Endothelial cell of umbilical vein (primary cell): ENCODE results near the gene IL4I1.

ENCODE experiments used
- CTCF ChIP-seq, 2 donors: IDR thresholded peaks; 1 replicate in 1 of 2; 2 replicates in 1 of 2; pipeline ENCODE4 v1.5.1; 2011; ENCODE audit warnings: low read length in 2 of 2, mild to moderate bottlenecking in 2 of 2, moderate library complexity in 2 of 2, control low read depth in 1 of 2, inconsistent platforms in 1 of 2, low read depth in 1 of 2; ENCODE audit not compliant: insufficient read depth in 1 of 2; ENCODE audit errors: extremely low read depth in 1 of 2
- EZH2 ChIP-seq: IDR thresholded peaks from 2 replicates; pipeline ENCODE4 v1.6.1; 2012; ENCODE audit warnings: borderline replicate concordance, low read depth, mild to moderate bottlenecking, moderate library complexity, low read length, inconsistent platforms; ENCODE audit not compliant: severe bottlenecking
- POLR2A ChIP-seq: IDR thresholded peaks from 2 replicates; pipeline ENCODE4 v1.6.1; 2012; ENCODE audit warnings: low read depth, mild to moderate bottlenecking, control low read depth, low read length
- POLR2AphosphoS5 ChIP-seq: IDR thresholded peaks from 2 replicates; pipeline ENCODE4 v1.6.1; 2012; ENCODE audit warnings: low read depth, mild to moderate bottlenecking, control low read depth, low read length, moderate library complexity; ENCODE audit not compliant: insufficient read depth

DNA sequence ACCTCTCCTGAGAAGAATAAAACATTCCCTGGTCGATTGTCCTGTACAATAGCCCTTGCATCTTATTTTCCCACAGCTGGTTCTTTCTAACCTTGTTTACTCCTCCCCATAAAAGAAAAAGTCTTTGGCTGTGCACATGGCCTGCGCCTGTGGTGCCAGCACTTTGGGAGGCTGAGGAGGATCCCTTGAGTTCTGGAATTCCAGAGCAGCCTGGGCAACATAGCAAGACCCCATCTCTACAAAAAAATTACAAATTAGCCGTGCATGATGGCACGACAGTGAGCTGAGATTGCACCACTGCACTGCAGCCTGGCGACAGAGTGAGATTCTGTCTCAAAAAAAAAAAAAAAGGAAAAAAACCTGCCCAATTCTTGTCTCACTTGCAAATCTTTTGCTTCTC is 39.9 kb upstream of the IL4I1 start:
- no peak for TF ChIP-seq POLR2A
- TF ChIP-seq CTCF (IDR thresholded peaks at IDR 0.05; ENCODE audit: extremely low read depth in 1 of 2, insufficient read depth in 1 of 2, low read depth in 1 of 2, low read length in 2 of 2) = no peak
- TF ChIP-seq EZH2 = no peak
- no peak for TF ChIP-seq POLR2AphosphoS5
